ENCODE measurements around the gene WDFY3.

WDFY3 gene

GRCh38 chr4:84944947-84945346 lies 21.5 kb downstream of the WDFY3 start:
- DNase-seq, result no peak

- no peak for DNase-seq
Observed at GRCh38 chr4:84940960-84941359, 25.5 kb downstream of the WDFY3 start.

- DNase-seq, result no peak
Observed at GRCh38 chr4:84939113-84939512, 27.4 kb downstream of the WDFY3 start.

GRCh38 chr4:84938316-84938715 lies 28.2 kb downstream of the WDFY3 start:
- DNase-seq, result no peak

GRCh38 chr4:84937381-84937977 lies 29.0 kb downstream of the WDFY3 start:
- no peak for DNase-seq

- no peak for DNase-seq
Observed at GRCh38 chr4:84936123-84936522, 30.4 kb downstream of the WDFY3 start.

- no peak for DNase-seq
Observed at GRCh38 chr4:84932462-84932861, 34.0 kb downstream of the WDFY3 start.

- DNase-seq, result no peak
Observed at GRCh38 chr4:84931961-84932360, 34.5 kb downstream of the WDFY3 start.

- no peak for DNase-seq
Observed at GRCh38 chr4:84931274-84931673, 35.2 kb downstream of the WDFY3 start.

GRCh38 chr4:84928089-84928488 lies 38.4 kb downstream of the WDFY3 start:
- DNase-seq, result no peak

GRCh38 chr4:84927428-84927827 lies 39.1 kb downstream of the WDFY3 start:
- no peak for DNase-seq

GRCh38 chr4:84925558-84925957 lies 40.9 kb downstream of the WDFY3 start:
- no peak for DNase-seq

GRCh38 chr4:84924434-84924833 lies 42.1 kb downstream of the WDFY3 start:
- no peak for DNase-seq

GRCh38 chr4:84920617-84921016 lies 45.9 kb downstream of the WDFY3 start:
- no peak for DNase-seq

- DNase-seq, result no peak
Observed at GRCh38 chr4:84917869-84918600, 48.5 kb downstream of the WDFY3 start.

- no peak for DNase-seq
Observed at GRCh38 chr4:84917086-84917821, 49.2 kb downstream of the WDFY3 start.

GRCh38 chr4:84916227-84916626 lies 50.3 kb downstream of the WDFY3 start:
- no peak for DNase-seq

GRCh38 chr4:84915396-84915780 lies 51.1 kb downstream of the WDFY3 start:
- DNase-seq, result no peak

- no peak for DNase-seq
Observed at GRCh38 chr4:84914686-84915395, 51.6 kb downstream of the WDFY3 start.

GRCh38 chr4:84913176-84913575 lies 53.3 kb downstream of the WDFY3 start:
- DNase-seq, result no peak

- no peak for DNase-seq
Observed at GRCh38 chr4:84912741-84913140, 53.7 kb downstream of the WDFY3 start.

- DNase-seq, result no peak
Observed at GRCh38 chr4:84908876-84909275, 57.6 kb downstream of the WDFY3 start.

- DNase-seq, result no peak
Observed at GRCh38 chr4:84907145-84907544, 59.3 kb downstream of the WDFY3 start.

GRCh38 chr4:84905646-84906045 lies 60.8 kb downstream of the WDFY3 start:
- DNase-seq, result no peak

All from RPMI8226 (cell line).